GM21737 (cell line): ENCODE results near the gene PDAP1.
"Not testable (repeated sequence)": the region's sequence is repeated elsewhere in the genome, so short reads cannot be mapped to it uniquely, and the experiment has no call there.

Source experiments
- ATAC-seq: cut with Tn5 transposase; IDR thresholded peaks from one replicate; pipeline ENCODE4 v1.9.1; 2021; ENCODE audit warnings: mild to moderate bottlenecking, moderate library complexity; ENCODE audit not compliant: unreplicated experiment

PDAP1 gene

DNA sequence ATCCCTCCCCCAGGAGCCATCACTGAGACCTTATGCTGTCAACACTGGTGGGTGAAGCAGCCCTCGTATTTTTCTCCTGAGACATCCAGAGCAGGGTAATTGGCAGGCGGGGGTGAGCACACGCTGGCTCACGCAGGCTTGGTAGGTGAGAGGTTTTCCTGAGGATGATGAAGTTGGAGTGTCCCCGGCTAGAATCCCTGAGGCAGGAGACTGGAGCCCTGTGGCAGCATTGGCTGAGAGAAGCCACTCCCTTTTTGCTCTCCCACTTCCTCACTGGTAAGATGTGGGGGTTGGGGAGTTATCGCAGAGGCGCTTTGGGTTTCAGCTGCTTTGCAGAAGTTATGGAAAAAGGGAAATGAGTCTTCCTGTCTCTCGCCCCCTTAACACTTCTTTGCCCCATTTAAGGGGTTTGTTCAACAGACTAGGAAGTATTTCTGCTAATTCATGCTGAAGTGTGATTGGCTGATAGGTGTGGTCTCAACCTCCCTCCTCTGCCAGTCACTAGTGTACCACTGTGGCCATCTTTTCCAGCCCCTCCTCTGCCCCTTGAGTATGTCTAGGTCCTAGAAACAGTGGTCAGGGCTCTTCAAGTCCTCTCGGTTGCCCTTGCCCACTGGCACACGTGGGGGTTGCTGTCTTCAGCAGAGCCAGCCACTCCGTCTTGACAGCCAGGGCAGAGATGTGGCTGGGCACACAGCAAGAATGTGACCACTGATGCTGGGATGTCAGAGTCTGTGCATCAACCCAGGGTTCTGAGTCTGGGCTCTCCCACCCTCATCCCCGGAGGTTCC, 28.2 kb downstream of the PDAP1 start:
- peak; percentile 36 for ATAC-seq

DNA sequence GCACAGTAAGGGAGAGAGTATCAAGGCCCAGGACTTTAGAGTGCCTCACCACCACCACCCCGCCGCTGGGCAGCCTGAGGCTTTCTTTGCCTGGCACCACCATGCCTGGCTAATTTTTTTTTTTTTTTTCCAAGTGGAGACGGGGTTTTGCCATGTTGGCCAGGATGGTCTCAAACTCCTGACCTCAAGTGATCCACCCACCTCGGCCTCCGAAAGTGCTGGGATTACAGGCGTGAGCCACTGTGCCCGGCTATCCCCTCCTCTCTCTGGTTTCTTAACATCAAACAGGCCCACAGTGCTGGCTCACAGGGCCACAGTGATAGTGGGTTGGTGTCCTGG, 28.7 kb downstream of the PDAP1 start:
- not testable (repeated sequence) for ATAC-seq

DNA sequence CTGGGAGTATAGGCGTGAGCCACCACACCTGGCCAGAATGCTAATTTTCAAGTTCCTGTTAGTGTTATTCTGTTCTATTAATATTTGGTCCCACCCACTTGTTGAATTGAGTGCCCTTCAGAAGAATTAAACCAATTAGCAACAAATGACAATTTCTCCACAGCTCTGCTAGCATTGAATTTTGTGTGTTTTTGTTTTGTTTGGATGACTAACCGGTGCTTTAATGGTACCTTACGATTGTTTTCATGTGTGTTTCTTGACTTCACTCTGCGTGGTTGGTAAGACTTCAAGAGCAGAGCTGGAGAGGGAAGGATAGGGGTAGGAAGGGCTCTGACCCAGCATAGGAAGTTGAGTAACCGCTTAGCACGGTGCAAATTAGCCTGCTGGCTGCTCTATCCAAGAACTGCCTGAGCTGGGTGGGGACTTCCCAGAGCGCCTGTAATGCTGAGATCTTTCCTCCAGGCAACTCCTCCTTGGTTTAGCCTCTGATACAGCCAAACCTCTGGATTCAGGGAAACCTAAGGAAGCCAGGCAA, 29.3 kb downstream of the PDAP1 start:
- ATAC-seq = no peak

DNA sequence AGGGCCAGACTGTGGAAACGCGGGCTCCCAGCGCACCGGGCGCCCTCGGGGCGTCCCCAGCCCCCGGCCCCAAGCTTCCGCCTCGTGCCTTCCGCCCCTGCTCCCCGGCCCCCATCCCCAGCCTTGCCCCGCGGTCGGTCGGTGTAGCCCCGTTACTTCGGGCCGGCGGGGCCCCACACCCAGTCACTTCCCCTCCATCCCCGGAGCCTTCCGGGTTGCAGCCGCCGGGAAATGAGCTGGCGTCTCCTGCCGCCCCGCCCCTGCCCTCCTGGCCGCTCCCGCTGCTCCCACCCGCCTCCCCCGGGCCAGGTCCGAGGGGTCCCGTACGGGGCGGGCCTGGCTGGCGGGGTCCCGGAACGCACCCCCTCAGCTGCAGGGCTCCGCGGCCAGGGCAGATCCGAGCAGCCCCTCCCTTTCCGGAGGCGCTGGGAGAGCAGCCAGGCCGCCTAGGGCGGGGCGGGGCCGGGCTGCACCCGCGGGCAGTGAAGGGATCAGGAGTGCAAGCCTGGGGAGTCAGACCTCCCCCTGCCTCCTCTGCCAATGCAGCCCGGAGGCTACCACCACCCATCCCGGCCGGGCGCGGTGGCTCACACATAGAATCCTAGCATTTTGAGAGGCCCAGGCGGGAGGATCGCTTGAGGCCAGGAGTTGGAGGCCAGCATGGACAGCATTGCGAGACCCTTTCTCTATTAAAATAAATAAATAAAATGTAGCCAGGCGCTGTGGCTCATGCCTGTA, 33.2 kb downstream of the PDAP1 start:
- peak; percentile 47 for ATAC-seq

DNA sequence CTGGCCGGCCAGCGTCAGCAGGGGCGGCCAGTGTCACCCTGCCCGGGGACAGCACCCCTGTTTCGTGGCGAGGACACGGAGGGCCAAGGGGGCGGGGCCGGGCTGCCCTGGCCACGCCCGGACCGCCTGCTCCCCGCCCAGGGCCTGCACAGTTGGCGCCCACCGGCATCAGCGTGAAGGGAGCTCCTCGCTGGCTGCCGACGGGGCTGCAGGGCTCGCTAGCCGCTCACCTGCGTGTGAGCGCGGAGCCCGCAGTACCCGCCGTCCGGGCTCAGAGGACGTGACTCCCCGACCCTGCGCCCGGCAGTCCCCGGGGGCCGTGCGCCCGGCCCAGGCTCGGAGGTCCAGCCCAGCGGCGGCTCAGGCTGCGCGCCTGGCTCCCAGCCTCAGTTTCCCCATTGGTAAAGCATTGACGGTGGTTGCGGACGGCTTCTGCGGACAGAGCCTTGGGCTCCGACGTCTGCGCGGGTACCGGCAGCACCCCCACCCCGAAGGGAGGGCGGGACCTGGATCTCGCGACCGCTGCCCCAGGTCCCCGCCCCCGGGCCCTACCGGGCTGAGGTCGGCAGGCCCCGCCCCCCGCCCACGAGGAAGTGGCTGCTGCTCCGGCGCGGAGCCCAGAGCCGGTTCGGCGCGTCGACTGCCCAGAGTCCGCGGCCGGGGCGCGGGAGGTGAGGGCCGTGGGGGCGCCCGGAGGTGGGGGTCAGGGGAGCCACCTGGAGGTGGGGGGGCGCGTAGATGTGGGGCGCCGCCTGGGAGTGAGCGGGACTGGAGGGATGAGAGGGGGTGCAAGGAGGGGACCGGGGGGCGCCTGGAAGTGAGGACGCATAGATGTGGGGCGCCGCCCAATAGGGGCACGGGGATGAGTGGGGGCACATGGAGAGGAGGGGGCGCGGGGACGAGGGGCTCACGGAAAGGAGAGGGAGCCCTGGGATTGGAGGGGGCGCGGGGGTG, 34.0 kb downstream of the PDAP1 start, which contains the start of gene ARPC1B:
TSS of gene ARPC1B (plus strand) at position 620 of the 954 bp plus-strand sequence. CDS start 10,985 bp downstream, outside the sequence.
- ATAC-seq = peak; percentile 43

DNA sequence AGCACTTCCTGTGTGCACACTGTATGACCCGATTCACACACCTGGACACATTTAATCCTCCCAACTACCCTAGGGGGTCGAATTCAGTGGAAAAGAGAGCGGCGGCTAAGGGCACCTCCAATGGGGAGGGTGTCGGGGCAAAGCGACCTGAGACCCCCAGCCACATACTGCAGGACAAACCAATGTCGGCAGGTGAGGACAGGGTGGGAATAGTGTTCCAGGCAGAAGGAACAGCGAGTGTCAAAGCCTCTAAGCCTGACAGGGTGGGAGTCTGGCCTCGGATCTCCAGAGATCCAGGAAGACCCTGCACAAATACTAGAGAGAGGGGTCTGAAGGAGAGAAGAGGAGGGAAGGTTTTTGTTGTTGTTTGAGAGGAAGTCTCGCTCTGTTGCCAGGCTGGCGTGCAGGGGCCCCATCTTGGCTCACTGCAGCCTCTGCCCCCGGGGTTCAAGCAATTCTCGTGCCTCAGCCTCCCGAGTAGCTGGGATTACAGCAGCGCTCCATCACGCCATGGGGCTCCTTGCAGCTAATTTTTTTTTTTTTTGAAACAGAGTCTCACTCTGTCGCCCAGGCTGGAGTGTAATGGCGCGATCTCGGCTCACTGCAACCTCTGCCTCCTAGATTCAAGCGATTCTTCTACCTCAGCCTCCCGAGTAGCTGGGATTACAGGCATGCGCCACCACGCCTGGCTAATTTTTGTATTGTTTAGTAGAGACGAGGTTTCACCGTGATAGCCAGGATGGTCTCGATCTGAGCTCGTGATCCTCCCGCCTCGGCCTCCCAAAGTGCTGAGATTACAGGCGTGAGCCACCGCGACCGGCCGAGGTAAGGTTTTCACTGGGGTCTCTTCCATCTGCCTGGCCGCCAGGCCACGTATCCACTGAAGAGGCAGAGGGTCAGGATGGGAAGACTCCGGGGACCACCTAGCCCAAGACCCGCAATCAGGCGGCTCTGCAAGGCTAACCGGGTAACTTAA, 35.0 kb downstream of the PDAP1 start:
- no peak for ATAC-seq

DNA sequence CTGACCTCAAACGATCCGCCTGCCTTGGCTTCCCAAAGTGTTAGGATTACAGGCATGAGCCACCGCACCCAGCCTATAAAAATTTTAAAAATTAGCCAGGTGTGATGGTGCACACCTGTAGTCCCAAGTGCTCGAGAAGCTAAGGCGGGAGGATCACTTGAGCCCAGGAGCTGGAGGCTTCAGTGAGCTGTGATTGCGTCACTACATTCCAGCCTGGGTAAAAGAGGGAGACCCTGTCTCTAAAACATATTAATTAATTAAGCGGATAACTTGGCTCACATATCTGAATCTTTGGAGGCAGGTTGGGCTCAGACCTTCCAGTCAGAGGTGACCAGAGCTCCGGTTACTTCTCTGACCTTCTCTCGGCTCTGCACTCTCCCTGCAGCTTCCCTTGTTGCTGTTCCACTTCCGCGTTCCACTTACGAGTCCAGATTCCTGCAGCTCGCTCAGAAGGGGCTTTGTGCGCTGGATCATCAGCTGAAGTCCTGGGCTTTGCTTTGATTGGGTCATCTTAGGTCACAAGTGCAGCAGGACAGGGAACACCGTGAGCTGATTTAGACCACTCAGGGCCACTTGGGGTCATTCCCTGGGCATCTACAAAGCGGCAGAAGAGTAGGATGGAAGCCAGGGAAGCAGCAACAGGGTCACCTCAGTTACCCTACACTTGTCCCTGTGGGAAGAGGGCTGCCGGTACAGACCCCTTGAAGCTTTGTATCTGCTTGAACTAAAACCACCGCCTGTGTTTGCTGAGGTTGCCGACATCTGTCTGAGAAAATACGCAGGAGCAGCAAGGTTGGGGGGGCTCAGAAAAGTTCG, 35.9 kb downstream of the PDAP1 start:
- ATAC-seq = no peak

DNA sequence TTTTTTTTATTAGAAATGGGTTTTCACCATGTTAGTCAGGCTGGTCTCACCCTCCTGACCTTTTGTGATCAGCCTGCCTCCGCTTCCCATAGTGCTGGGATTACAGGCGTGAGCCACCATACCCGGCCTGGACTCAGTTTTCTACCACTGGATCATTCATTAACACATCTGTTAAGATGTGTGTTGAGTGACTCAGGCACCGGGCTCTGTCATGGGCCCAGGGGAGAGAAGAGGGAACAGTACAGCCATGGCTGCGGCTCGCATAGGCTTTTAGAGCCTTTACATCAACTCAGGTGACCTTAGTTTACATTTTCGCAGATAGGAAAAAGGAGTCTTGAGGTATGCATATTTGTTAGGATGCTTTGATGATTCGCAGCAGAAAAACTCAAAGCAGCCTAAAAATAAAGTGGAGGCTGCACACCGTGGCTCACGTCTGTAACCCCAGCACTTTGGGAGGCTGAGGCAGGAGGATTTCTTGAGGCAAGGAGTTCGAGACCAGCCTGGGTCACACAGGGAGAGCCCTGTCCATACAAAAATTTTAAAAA, 36.9 kb downstream of the PDAP1 start:
- ATAC-seq = no peak

DNA sequence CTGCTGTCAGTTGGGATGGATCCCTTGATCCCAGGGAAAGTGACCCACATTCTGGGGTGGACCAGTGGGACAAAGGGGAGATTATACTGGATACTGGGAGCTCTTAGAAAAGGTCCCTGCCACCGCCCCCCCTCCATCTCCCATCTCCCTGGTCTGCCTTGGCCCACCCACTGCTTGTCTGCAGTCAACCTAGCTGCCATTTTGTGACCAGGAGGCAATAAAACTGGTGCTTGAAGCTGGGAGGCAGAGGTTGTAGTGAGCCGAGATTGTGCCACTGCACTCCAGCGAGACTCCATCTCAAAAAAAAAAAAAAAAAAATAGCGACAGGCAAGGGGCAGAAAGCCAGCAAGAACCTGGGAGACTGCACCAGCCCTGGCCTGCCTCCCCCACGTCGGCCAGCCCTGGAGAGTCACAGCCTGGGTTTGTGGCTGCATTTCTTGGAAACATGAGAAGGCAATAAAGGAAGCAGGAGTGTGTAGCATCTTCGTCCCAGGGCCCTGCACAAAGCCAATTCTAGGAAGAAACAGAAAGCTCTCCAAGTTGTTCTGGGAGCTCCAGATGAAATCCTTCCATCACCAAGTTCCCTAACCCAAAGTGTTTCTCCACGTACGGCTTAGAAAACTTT, 38.5 kb downstream of the PDAP1 start:
- ATAC-seq = no peak

DNA sequence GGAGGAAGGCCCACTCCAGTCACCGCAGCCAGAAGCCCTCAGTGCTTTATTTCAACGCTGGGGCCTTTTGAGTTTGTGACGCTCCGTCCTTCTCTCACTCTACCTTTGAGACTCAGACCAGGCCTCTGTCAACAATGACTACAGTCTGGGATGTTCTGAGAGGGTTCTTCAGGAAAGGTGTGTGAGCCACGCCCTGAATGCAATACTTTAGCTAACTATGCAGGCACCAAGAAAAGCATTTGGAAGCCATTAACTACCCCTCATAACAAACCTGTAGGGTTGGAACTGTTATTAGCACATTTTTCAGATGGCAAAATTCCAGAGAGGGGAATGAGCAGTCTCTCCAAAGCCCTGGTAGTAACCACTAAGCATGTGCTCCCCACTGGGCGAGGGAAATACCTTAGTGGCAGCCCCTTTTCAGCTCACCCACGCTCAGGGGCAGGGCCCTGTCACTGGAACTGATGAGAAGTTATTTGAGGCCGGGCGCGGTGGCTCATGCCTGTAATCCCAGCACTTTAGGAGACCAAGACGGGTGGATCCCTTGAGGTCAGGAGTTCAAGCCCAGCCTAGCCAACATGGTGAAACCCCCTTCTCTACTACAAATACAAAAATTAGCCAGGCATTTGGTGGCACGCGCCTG, 39.5 kb downstream of the PDAP1 start:
- no peak for ATAC-seq

DNA sequence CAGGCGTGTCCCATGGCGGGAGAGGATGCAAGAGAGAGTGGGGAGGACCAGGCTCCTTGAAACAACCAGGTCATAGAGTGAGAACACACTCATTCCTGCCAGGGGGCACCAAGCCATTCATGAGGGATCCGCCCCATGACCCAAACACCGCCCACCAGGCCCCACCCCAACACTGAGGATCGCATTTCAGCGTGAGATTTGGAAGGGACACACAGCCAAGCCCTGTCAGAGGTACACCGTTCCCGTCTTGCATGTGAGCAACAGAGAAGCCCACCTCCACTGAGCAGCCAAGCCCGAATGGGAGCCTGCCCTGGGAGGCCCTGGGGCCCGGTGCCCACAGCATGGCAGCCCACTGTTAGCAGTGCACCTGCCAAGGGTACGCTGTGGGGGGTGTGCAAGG, 41.8 kb downstream of the PDAP1 start:
- no peak for ATAC-seq

DNA sequence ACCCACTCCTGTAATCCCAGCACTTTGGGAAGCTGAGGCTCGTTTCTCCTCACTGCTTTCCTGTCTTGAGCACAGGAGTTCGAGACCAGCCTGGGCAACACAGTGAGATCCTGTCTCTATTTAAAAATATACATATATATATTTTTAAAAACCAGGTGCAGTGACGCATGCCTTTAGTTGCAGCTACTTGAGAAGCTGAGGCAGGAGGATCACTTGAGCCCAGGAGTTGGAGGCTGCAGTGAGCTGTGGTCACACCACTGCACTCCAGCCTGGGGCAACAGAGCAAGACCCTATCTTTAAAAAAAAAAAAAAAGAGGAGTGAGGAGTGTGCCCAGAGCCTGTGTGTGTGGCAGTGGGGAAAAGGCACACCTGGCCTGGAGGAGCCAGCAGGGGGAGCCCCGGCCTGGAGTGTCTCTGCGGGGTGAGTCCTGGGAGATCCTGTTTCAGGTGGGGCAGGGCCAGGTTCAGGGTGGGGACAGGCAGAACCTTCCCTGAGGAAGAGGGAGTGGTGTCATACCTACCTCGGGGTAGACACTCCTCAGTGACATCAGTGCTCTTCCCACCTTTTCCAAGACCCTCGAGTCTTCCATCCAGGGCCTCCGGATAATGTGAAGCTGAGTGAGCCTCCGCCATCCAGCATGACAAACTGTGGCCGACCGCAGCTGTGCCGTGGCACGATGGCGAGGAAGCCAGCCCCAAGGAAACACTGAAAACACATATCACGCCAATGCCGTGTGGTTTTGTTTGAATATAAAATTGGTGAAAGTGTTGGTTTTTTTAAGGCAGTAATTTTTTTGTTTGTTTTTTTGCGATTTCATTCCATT, 42.9 kb downstream of the PDAP1 start:
- peak; percentile 65 for ATAC-seq

DNA sequence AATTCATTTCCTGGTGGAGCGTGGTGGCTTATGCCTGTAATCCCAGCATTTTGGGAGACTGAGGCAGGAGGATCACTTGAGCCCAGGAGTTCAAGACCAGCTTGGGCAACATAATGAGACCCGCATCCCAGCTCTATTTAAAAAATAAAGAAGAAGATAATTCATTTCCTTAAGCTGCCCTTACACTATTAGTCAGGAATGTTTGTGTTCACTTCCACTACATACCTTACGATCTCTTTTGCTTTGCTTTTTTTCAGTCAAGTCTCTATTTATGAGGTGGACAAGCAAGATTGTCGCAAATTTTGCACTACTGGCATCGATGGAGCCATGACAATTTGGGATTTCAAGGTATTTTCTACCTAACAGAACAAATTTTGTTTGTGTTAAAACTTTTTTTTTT, 45.1 kb downstream of the PDAP1 start:
- no peak for ATAC-seq

DNA sequence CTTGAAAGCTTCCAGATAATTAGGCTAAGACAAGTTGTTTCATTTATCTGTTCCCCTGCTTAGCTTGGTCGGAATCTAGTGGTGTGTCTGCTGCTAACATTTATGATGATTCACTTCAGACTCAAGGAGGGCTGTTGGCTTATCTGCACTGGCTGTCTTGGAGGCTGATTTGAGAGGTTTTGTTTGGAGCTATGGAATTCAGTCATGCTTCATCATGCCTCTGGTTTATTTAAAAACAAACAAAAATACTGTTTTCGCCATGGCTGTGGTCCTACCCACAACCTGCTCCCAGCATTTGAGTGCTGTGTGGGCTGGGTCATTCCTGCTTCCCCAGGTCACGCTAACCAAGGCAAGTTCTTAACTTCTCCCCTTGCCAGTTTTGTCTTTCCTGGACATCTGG, 45.6 kb downstream of the PDAP1 start:
- ATAC-seq = no peak

DNA sequence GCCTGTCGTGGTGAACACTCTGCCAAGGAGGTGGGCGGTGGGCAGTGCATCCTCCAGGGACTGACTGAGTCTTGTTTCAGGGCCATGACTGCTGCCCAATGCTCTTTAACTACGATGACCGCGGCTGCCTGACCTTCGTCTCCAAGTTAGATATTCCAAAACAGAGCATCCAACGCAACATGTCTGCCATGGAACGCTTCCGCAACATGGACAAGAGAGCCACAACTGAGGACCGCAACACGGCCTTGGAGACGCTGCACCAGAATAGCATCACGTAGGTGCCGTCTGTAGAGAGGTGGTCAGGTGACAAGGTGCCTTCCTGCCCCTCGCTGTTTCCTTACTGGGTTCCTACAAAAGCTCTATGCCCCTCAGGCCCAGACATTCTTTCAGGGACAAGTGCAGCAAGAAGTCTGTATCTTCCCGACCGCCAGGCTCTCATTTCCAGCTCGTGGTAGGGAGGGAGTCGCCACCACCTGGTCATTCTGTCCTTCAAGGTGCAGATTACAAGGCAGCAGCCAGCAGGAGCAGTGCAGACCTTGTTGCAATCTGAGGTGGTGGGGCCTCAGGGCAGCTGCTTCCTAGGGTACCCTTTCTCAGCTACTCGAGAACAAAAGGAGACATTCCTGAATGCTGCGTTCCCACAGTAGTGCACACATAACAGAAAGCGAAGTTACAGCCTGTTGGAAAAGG, 48.8 kb downstream of the PDAP1 start:
- no peak for ATAC-seq

DNA sequence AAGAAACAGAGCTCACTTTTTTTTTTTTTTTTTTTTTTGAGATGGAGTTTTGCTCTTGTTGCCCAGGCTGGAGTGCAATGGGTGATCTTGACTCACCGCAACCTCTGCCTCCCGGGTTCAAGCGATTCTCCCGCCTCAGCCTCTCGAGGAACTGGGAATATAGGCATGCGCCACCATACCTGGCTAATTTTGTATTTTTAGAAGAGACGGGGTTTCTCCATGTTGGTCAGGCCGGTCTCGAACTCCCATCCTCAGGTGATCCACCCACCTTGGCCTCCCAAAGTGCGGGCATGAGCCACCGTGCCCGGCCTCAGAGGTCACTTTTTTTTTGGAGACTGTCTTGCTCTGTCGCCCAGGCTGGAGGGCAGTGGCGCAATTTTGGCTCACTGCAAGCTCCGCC, 49.9 kb downstream of the PDAP1 start:
- ATAC-seq = not testable (repeated sequence)
